Measurements from ENCODE around the gene NME4.

- TF ChIP-seq CTCF (conservative IDR thresholded peaks at IDR 0.05) (no peak), EZH2 (IDR thresholded peaks at IDR 0.05; ENCODE audit: low read depth) (no peak)
Observed at GRCh38 chr16:424623-425081, 27.7 kb downstream of the NME4 start.

Data from PC-9 (cell line).